ENCODE measurements around the gene RPS6KA3.

Gene RPS6KA3

DNA sequence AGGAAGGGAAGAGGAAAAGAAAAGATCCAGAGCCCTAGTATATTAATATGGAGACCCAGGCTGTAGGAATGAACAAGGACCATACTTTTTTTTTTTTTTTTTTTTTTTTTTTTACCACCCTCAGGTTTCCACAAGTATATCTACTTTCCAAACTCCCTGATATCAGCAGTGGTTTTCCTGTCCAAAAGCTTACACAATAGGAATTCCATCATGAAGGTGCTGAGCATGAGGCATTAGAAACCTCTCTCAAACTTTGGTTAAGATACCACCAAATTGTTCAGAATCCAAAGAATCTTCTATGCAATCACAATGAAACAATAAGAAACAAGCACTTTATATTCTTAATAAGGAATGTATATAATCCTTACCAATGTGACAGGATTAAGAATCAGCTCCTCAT, 26.5 kb downstream of the RPS6KA3 start:
- no peak for DNase-seq (ENCODE audit: extremely low spot score)
- ChIA-PET POLR2A (interaction anchor here (0.6 kb wide), 1 partner anchor 362 kb away, joined by 8 read pairs; no protein-coding TSS in a partner anchor), CTCF (no interaction called here)
- TF ChIP-seq, protein P1, sequence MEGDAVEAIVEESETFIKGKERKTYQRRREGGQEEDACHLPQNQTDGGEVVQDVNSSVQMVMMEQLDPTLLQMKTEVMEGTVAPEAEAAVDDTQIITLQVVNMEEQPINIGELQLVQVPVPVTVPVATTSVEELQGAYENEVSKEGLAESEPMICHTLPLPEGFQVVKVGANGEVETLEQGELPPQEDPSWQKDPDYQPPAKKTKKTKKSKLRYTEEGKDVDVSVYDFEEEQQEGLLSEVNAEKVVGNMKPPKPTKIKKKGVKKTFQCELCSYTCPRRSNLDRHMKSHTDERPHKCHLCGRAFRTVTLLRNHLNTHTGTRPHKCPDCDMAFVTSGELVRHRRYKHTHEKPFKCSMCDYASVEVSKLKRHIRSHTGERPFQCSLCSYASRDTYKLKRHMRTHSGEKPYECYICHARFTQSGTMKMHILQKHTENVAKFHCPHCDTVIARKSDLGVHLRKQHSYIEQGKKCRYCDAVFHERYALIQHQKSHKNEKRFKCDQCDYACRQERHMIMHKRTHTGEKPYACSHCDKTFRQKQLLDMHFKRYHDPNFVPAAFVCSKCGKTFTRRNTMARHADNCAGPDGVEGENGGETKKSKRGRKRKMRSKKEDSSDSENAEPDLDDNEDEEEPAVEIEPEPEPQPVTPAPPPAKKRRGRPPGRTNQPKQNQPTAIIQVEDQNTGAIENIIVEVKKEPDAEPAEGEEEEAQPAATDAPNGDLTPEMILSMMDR (IDR thresholded peaks at IDR 0.05; ENCODE audit: control extremely low read depth, extremely low read depth, low read depth, missing control alignments), result no peak

DNA sequence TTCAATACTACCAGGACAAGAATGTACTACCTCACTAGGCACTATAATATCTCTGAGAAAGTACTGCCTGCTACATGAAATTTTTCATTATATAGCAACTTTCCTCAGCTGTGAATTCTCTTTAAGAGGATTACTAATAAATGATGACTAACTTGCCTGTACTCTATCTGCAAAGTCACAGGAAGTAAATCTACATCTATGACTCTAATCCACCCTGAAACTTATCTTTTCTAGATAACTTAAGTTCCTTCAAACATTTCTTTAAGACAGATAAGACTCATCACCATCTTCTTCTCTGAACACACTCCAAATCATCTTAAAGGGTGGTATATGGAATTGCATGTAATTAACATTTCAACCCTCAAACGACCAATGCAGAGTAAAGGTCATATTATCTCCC, 28.8 kb downstream of the RPS6KA3 start:
- ChIA-PET POLR2A (no interaction called here), CTCF (no interaction called here)
- no peak for DNase-seq (ENCODE audit: extremely low spot score)
- TF ChIP-seq, protein P1 (IDR thresholded peaks at IDR 0.05; ENCODE audit: control extremely low read depth, extremely low read depth, low read depth, missing control alignments), result no peak

DNA sequence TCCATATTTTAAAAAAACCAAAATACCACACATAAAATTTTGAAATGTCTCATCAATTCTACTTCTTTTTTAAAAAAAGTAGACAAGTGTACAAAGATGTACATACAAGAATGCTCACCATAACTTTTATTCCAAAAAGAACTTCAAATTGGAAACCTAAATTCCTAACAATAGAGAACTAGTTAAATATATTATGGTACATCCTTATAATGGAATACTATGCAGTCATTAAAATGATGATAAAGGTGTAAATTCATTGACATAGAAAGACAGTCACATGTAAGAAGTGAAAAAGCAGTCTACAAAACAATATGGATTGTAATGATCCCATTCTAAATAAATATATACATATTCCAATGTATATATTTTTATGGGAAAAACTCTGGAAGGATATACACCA, 31.0 kb downstream of the RPS6KA3 start:
- POLR2A ChIA-PET, result no interaction called here
- CTCF ChIA-PET, result no interaction called here
- no peak for DNase-seq (ENCODE audit: extremely low spot score)
- TF ChIP-seq, protein P1 (IDR thresholded peaks at IDR 0.05; ENCODE audit: control extremely low read depth, extremely low read depth, low read depth, missing control alignments), result no peak

DNA sequence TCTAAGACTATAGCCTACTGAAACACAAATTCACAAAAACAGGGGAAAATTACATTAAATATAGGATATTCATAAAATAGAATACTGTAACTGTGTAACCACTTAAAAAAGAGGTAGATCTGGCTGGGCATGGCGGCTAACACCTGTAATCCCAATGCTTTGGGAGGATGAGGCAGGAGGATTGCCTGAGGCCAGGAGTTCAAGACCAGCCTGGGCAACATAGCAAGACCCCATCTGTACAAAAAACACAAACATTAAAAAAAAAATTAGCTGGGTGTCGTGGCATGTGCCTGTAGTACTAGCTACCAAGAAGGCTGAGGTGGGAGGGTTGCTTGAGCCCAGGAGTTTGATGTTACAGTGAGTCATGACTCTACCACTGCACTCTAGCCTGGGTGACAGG, 33.4 kb downstream of the RPS6KA3 start:
- TF ChIP-seq, protein P1 (IDR thresholded peaks at IDR 0.05; ENCODE audit: control extremely low read depth, extremely low read depth, low read depth, missing control alignments), result no peak
- POLR2A ChIA-PET, result no interaction called here
- DNase-seq (ENCODE audit: extremely low spot score), result no peak
- CTCF ChIA-PET, result interaction anchor here (1.7 kb wide), 1 partner anchor 186 kb away, joined by 3 read pairs; no protein-coding TSS in a partner anchor

DNA sequence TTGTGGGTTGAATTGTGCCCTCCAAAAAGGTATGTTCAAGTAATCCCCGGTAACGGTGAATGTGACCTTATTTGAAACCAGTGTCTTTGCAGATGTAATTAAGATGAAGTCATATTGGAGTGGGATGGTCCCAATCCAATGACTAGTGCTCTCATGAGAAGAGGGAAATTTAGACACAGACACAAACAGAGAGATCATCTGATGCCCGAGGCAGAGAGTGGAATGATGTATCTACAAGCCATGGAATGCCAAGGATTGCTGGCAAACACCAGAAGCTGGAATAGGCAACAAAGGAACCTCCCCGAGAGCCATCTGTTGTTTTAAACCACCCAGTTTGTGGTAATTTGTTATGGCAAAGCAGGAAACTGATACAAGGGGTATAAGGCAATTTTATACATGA, 35.1 kb downstream of the RPS6KA3 start:
- POLR2A ChIA-PET, result no interaction called here
- CTCF ChIA-PET, result no interaction called here
- TF ChIP-seq, protein P1 (IDR thresholded peaks at IDR 0.05; ENCODE audit: control extremely low read depth, extremely low read depth, low read depth, missing control alignments), result no peak
- DNase-seq (ENCODE audit: extremely low spot score), result no peak

DNA sequence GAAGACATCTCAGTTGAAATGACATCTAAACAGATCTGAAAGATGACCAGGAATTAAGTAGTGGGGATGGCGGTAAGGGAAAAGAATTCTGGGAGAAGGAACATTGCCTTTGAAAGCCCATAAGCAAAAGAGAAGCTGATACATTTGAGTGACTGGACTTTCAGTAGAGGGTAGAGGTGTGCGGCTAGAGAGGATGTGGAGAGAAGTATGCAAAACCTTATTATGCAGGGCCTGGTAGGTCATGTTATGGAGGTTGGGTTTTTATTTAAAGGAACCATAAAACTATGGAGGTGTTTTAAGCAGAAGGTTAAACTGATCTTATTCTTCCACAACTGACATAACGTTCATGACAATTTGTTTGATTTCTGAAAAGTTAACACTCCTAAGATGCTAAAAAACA, 36.3 kb downstream of the RPS6KA3 start:
- CTCF ChIA-PET, result no interaction called here
- TF ChIP-seq, protein P1 (IDR thresholded peaks at IDR 0.05; ENCODE audit: control extremely low read depth, extremely low read depth, low read depth, missing control alignments), result no peak
- DNase-seq (ENCODE audit: extremely low spot score), result no peak
- POLR2A ChIA-PET, result no interaction called here

DNA sequence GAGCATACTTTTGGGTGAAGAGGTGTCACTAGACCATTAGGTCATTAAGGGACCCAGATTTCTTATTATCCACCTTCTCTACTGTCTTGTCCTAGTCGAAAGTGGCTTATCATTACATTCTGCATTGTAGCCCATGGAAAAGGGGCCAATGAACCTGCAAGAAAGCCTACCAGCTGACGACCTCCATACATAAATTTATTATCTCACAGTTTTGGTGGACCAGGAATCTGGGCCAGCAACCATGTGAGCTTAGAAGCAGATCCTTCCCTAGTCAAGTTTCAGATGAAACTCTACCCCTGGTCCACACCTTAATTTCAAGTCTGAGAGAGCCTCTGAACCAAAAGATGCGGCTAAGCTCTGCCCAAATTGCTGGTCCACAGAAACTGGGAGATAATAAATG, 37.6 kb downstream of the RPS6KA3 start:
- ChIA-PET CTCF (no interaction called here), POLR2A (no interaction called here)
- no peak for DNase-seq (ENCODE audit: extremely low spot score)
- TF ChIP-seq, protein P1 (IDR thresholded peaks at IDR 0.05; ENCODE audit: control extremely low read depth, extremely low read depth, low read depth, missing control alignments), result no peak
